Placental pericyte (primary cell): ENCODE measurements around the gene NOM1. TPM values are rescaled to one million over a fixed set of nuclear protein-coding genes. Genes with fewer than 3 reads are reported as not detected.

Experiments
- total RNA-seq: library from RNA; depleted of rRNA; stranded (reverse); fragments of >200 nt; gene quantifications from 2 replicates; pipeline ENCODE4 v1.2.3, GENCODE V29; 2012

The NOM1 gene
- total RNA-seq = 11.2 and 25.9 TPM in 2 replicates

GRCh38 chr7:156949541-156950380, at the start of gene NOM1:
Gene NOM1, plus strand, starts transcription at chr7:156949712. Its CDS starts 26 bp downstream, at chr7:156949738.

GRCh38 chr7:157010588-157011332, 61.2 kb downstream of the NOM1 start, which contains the start of gene MNX1:
Gene MNX1, minus strand, starts transcription at chr7:157010663. Its CDS starts 313 bp downstream, at chr7:157010350.

Other genes starting within 250 kb of the NOM1 start
- gene LMBR1, start 56.5 kb upstream of the NOM1 start, total RNA-seq = 42.2 and 47.8 TPM in 2 replicates
- gene MNX1, start 61.0 kb downstream of the NOM1 start, total RNA-seq = not detected in 2 replicates
- 54.1 and 140 TPM in 2 replicates for gene UBE3C, start 189.2 kb downstream of the NOM1 start, total RNA-seq